Smooth muscle cell (in vitro differentiated cells): Measurements from ENCODE around the gene SH3PXD2A. TPM values are rescaled to one million over a fixed set of nuclear protein-coding genes. Genes with fewer than 3 reads are reported as not detected.

Experiments used
- DNase-seq: peaks from one replicate; lab custom pipeline; 2025; ENCODE audit not compliant: unreplicated experiment; lab: John Stamatoyannopoulos, UW
- H2AFZ ChIP-seq: fragments of 200-600 bp; sonication (generic); 2 replicates; pipeline ENCODE4 v1.6.0; 2016; ENCODE audit warnings: antibody characterized with exemption, low read depth, mild to moderate bottlenecking
- H3F3A ChIP-seq: fragments of 200-600 bp; sonication (generic); 2 replicates; pipeline ENCODE4 v1.6.0; 2017; ENCODE audit warnings: antibody characterized with exemption, low read depth
- H3K27ac ChIP-seq: fragments of 200-600 bp; sonication (generic); 2 replicates; pipeline ENCODE4 v1.5.1; 2016; ENCODE audit warnings: low read depth, mild to moderate bottlenecking
- H3K27me3 ChIP-seq: fragments of 200-600 bp; sonication (generic); 2 replicates; pipeline ENCODE4 v1.6.1; 2016; ENCODE audit warnings: low read depth, mild to moderate bottlenecking
- H3K36me3 ChIP-seq: fragments of 200-600 bp; sonication (generic); 2 replicates; pipeline ENCODE4 v1.5.1; 2016; ENCODE audit warnings: low read depth
- H3K4me1 ChIP-seq: fragments of 200-600 bp; sonication (generic); 2 replicates; pipeline ENCODE4 v1.5.1; 2016; ENCODE audit warnings: low read depth
- H3K4me2 ChIP-seq: fragments of 200-600 bp; sonication (generic); 2 replicates; pipeline ENCODE4 v1.6.0; 2016; ENCODE audit warnings: mild to moderate bottlenecking
- H3K4me3 ChIP-seq: fragments of 200-600 bp; sonication (generic); 2 replicates; pipeline ENCODE4 v1.5.1; 2016; ENCODE audit warnings: mild to moderate bottlenecking
- H3K79me2 ChIP-seq: fragments of 200-600 bp; sonication (generic); 2 replicates; pipeline ENCODE4 v1.6.0; 2016; ENCODE audit warnings: low read depth, mild to moderate bottlenecking
- H3K9ac ChIP-seq: fragments of 200-600 bp; sonication (generic); 2 replicates; pipeline ENCODE4 v1.6.0; 2016; ENCODE audit warnings: low read depth
- H3K9me3 ChIP-seq: fragments of 200-600 bp; sonication (generic); replicated peaks from 2 replicates; pipeline ENCODE4 v1.5.1; 2016; ENCODE audit warnings: low read depth
- H4K20me1 ChIP-seq: fragments of 200-600 bp; sonication (generic); 2 replicates; pipeline ENCODE4 v1.6.0; 2016; ENCODE audit warnings: low read depth
- WGBS: methylation state at CpG from one replicate; pipeline ENCODE4 v1.1.7; 2016; ENCODE audit warnings: low lambda C conversion rate; 5-methylcytosine and 5-hydroxymethylcytosine counted together
- polyA plus RNA-seq: library from polyadenylated mRNA; unstranded; fragments of >200 nt; fragmentation: Nextera tagmentation; extraction: Ambion mirVana; gene quantifications from 2 replicates; pipeline ENCODE4 v1.2.1, GENCODE V29; 2016
- total RNA-seq: library from RNA; depleted of rRNA; stranded (reverse); fragments of >200 nt; gene quantifications from 2 replicates; pipeline ENCODE4 v1.2.3, GENCODE V29; 2014
- TF ChIP-seq, protein P1 (sequence below): fragments of 200-600 bp; sonication (generic); IDR thresholded peaks from 2 replicates; pipeline ENCODE4 v1.5.1; 2017; ENCODE audit warnings: borderline replicate concordance, mild to moderate bottlenecking, antibody characterized with exemption; ENCODE audit not compliant: insufficient read depth, poor library complexity, severe bottlenecking

The SH3PXD2A gene
- total and polyA plus RNA-seq, 2 experiments from 2014 or later = 30.1 to 37.9 TPM

DNA sequence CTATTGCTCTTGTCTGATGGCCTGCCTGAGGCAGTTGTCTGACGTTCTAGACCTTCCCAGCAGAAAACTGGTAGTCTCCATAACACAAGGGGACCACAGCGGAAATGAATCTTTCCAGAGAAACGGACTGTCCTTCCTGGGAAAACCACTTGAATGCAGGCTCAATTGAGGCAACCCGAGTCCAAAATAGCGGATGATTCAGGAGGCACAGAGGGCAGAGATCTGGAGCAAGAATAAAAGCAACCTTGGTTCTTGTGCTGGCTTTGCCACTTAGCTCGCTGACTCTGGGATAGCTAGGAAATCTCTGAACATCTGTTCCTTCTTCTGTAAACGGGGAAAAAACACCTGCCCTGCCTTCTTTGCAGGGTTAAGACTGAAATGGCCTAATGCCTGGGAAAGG lies 183.0 kb downstream of the SH3PXD2A start:
- TF ChIP-seq, protein P1, sequence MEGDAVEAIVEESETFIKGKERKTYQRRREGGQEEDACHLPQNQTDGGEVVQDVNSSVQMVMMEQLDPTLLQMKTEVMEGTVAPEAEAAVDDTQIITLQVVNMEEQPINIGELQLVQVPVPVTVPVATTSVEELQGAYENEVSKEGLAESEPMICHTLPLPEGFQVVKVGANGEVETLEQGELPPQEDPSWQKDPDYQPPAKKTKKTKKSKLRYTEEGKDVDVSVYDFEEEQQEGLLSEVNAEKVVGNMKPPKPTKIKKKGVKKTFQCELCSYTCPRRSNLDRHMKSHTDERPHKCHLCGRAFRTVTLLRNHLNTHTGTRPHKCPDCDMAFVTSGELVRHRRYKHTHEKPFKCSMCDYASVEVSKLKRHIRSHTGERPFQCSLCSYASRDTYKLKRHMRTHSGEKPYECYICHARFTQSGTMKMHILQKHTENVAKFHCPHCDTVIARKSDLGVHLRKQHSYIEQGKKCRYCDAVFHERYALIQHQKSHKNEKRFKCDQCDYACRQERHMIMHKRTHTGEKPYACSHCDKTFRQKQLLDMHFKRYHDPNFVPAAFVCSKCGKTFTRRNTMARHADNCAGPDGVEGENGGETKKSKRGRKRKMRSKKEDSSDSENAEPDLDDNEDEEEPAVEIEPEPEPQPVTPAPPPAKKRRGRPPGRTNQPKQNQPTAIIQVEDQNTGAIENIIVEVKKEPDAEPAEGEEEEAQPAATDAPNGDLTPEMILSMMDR = no peak
- 79% methylated on average over 7 of the region's 7 CpGs for WGBS
- peaks cover 44% of the 10 kb centered on the region for H3K79me2 ChIP-seq
- peaks cover 9% of the 10 kb centered on the region for H4K20me1 ChIP-seq
- DNase-seq = no peak
- H3K4me2 ChIP-seq = no peak overlapping the region
- H3F3A ChIP-seq = peaks cover 19% of the 10 kb centered on the region
- peaks cover 15% of the 10 kb centered on the region for H3K4me1 ChIP-seq
- no peaks in the 10 kb centered on the region for H3K36me3 ChIP-seq
- H3K9ac ChIP-seq = no peak overlapping the region
- no peaks in the 10 kb centered on the region for H3K9me3 ChIP-seq
- no peaks in the 10 kb centered on the region for H3K27me3 ChIP-seq
- H3K4me3 ChIP-seq = no peak overlapping the region
- no peak overlapping the region for H3K27ac ChIP-seq
- no peak overlapping the region for H2AFZ ChIP-seq

DNA sequence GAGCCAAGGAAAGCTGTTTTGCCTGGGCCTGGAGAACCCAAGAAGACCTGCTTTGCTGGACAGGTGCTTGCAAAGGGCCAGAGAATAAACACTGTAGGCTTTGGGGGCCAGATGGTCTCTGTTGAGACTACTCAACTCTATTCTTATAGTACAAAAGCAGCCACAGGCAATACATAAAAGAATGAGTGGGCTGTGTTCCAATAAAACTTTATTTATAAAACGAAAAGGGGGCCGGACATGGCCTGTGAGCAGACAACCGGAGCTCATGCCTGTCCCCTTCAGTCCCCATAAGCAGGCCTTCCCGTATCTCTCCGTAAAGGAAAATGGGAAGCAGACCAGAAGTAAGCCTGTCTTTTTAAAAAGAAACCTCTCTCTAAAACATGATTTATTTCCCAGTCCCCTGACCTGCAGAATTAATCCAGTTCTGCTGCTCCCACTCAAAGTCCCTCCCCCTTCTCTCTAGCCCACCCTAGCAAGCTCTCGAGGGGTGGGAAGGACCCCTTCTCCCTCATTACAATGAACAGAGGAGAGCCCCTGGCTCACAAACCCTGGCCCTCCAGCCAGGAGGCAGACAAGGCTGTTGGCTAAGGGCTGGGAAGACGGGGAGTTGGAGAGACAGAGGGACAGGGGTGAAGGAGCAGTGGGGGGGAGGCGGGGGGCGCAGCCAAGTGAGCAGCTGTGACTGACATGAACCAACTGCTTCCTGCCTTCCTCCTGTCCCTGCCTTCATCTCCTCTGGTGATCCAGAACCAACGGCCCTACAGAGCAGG lies 184.1 kb downstream of the SH3PXD2A start:
- Histone ChIP-seq H3K4me3 (no peak overlapping the region), H4K20me1 (peaks cover 9% of the 10 kb centered on the region), H3K9me3 (no peaks in the 10 kb centered on the region), H3K27me3 (no peaks in the 10 kb centered on the region), H3K4me1 (peaks cover 17% of the 10 kb centered on the region), H3K36me3 (no peaks in the 10 kb centered on the region), H2AFZ (no peak overlapping the region), H3K27ac (no peak overlapping the region), H3F3A (peaks cover 15% of the 10 kb centered on the region), H3K4me2 (no peak overlapping the region), H3K79me2 (peaks cover 50% of the 10 kb centered on the region), H3K9ac (no peak overlapping the region)
- TF ChIP-seq, protein P1 = no peak
- DNase-seq = no peak
- 94% methylated on average over 9 of the region's 10 CpGs for WGBS

DNA sequence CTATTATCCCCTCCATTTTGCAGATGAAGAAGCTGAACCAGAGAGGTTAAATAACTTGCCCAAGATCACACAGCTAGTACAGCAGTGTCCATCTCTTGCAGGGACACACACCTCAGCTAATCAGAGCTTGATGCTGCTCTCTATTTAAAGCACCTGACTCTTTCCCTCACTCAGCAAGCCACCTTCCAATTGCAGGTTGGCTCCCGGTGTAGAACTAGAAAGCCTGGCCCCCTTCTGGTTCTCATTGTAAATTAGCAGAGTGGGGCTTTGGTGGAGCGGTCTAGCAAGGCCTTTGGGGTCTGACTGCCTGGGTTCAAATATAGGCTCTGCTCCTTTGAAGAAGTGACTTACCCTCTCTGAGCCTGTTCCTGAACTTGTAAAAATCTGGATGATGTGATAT lies 185.4 kb downstream of the SH3PXD2A start:
- no peaks in the 10 kb centered on the region for H3K27me3 ChIP-seq
- 94% methylated on average over 2 of the region's 2 CpGs for WGBS
- H3K79me2 ChIP-seq = peaks cover 56% of the 10 kb centered on the region
- H2AFZ ChIP-seq = no peak overlapping the region
- no peaks in the 10 kb centered on the region for H3K36me3 ChIP-seq
- H3K4me1 ChIP-seq = peaks cover 15% of the 10 kb centered on the region
- H4K20me1 ChIP-seq = peaks cover 9% of the 10 kb centered on the region
- TF ChIP-seq, protein P1 = no peak
- no peak overlapping the region for H3K27ac ChIP-seq
- no peak overlapping the region for H3K9ac ChIP-seq
- H3K4me3 ChIP-seq = no peak overlapping the region
- DNase-seq = no peak
- H3K4me2 ChIP-seq = no peak overlapping the region
- peaks cover 4% of the 10 kb centered on the region for H3F3A ChIP-seq
- H3K9me3 ChIP-seq = no peaks in the 10 kb centered on the region
